ENCODE data around the gene AP3B2. TPM values are rescaled to one million over a fixed set of nuclear protein-coding genes. Genes with fewer than 3 reads are reported as not detected.

Gene AP3B2
- polyA plus RNA-seq, 1 donor = 0.59 TPM

DNA sequence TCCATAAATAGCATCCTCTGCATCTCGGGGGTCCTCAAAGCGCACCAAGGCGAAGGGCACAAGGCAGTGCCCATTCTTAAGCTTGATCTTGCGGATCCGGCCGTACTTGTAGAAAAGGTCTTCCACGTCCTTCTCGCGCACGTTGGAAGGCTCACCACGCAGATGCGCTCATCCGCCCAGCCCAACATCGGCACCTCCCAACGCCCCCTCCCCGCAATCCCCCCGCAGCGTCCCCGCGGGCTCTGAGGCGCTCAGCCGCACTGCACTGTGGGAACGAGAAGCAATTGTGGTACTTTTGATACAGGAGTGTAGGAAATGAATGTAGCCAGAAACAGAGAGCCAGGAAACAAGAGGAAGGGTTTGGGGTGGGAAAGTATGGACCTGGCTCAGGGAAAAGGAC is 17.5 kb downstream of the AP3B2 start:
- no peak for DNase-seq

DNA sequence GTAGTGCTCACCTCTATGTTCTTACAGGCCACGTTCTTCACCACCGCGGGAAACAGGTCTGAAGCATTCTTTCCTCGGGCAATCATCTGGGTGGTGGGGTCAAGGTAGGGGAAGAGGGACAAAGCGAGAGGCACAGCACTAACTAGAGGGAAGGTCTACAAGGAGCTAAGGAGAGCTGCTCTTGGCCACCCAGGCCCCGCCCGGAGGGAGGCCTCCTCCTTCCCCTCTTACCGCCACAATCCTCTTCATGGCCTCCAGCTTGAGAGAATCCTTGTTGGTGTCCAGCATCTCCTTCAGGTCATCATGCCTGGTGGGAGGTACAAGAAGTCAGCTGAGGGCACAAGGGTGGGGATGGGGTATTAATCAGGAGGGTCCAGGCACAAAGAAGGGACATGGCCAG is 20.5 kb downstream of the AP3B2 start:
- DNase-seq = no peak

DNA sequence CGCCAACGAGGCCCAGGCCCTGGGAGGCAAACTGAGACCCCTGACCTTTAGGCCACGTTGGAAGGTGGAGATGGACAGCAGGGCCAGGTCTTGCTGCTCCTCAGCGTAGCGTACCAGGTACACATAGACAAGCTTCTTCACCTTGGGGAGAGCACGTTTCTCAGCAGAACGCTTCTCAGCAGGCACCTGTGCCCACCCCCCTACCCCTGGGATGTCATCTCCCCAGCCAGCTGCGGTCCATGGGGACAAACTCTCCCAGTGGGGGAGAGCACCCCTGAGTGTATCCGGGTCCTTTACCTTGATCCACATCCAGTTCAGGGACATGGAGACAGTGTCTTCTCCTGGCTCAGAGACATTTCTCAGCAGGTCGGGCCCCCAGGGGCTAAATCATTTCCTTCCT is 21.0 kb downstream of the AP3B2 start:
- DNase-seq = no peak

- DNase-seq = no peak
These were observed 28.3 kb downstream of the AP3B2 start for GRCh38 chr15:82681371-82681770.

- DNase-seq = no peak
These were observed 29.2 kb downstream of the AP3B2 start for GRCh38 chr15:82680200-82681102.

- DNase-seq = no peak
These were observed 30.0 kb downstream of the AP3B2 start for GRCh38 chr15:82679626-82680199.

DNA sequence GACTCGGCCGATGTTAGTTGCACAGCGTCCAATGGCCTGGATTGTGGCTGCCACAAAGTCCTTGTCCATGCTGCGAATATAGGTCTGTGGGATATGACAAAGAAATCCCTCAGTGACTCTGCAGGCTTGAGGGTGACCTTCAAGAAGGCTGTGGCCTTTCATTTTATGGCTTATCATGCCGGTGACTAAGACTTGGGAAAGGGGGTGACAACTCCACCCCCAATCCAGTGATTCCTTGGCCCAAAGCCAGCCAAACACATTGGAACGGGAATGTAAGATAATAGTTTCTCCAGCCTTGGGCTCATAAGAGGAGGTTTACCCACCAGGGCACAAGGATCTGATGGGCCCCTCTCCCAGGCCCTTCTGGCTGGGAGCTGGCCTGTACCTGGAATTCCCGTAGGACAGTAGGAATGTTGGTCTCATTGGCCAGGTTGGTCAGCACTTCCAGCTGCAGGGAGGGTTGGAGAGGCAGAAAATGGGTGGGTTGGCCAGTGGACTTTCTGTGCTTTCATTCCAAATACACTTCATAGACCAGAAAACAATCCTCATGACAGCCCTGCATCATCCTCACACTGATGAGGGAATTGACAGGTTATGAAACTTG is 31.9 kb downstream of the AP3B2 start:
- no peak for DNase-seq

GRCh38 chr15:82674873-82675272 is 34.8 kb downstream of the AP3B2 start:
- no peak for DNase-seq

DNA sequence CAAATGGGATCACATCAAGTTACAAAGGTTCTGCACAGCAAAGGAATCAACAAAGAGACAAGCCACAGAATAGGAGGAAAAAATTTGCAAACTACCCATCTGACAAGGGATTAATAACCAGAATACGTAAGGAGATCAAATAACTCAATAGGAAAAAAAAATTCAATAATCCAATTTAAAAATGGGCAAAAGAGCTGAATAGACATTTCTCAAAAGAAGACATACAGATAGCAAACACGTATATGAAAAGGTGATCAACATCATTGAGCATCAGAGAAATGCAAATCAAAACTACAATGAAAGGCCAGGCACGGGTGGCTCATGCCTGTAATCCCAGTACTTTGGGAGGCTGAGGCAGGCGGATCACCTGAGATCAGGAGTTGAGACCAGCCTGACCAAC is 39.0 kb downstream of the AP3B2 start:
- DNase-seq = no peak

- DNase-seq = no peak
These were observed 43.1 kb downstream of the AP3B2 start for GRCh38 chr15:82666606-82667005.

- DNase-seq = no peak
These were observed 45.7 kb downstream of the AP3B2 start for GRCh38 chr15:82664021-82664420.

GRCh38 chr15:82663186-82663600 is 46.5 kb downstream of the AP3B2 start:
- DNase-seq = peak; percentile 52

- no peak for DNase-seq
These were observed 47.0 kb downstream of the AP3B2 start for GRCh38 chr15:82662641-82663040.

DNA sequence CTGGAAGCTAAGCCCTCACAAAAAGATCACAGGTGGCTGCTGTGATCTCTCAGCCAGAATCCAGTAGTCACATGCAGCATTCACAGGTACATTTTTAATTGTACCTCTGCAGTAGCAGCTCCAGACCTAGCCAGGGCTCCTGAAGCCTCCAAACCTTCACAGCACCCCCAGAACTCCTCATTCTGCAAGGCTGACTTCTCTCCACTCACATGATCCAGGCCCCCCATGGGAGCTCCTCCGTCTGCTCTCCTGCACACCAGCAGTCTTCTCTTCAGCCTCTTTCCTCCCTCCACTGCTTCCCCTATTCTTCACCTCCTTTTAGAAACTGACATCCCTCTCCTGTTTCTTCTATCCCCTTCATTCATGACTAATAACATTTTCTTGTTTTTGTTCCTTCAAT is 49.3 kb downstream of the AP3B2 start:
- no peak for DNase-seq

- DNase-seq = no peak
These were observed 52.9 kb downstream of the AP3B2 start for GRCh38 chr15:82656641-82657266.

DNA sequence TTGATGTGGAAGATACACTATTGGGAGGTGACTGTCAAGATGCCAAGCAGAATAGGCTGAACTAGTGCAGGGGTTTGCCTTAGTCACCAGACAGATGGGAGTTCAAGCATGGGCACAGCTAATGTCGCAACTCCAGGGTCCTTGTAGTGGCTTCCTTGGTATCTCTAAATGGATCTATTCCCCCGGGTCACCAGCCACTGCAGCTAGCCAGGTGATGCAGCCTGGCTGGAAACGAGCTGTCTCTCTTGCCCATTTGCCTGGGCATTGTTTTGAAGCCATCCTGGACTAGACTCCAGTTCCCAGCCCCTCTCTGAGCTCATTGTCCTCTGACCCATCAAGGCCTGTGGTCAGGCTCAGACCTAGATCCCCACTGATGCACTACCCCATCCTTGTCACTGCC is 54.1 kb downstream of the AP3B2 start:
- no peak for DNase-seq

GRCh38 chr15:82653483-82654168 is 56.0 kb downstream of the AP3B2 start:
- DNase-seq = no peak

- DNase-seq = no peak
These were observed 58.0 kb downstream of the AP3B2 start for GRCh38 chr15:82651708-82652107.

GRCh38 chr15:82650046-82650670 is 59.5 kb downstream of the AP3B2 start:
- DNase-seq = no peak

GRCh38 chr15:82649226-82649999 is 60.3 kb downstream of the AP3B2 start:
- DNase-seq = no peak

Data from hindlimb muscle (tissue), 1 donor.